Heart left ventricle (tissue), 16 donors: ENCODE results near the gene HLA-F. TPM values are rescaled to one million over a fixed set of nuclear protein-coding genes. Genes with fewer than 3 reads are reported as not detected.

Source experiments
- ATAC-seq, 4 donors: fragments of 200-7000 bp; cut with Tn5 transposase; one replicate each; pipeline ENCODE4 v1.9.1; 2020 to 2022; ENCODE audit warnings: moderate library complexity in 4 of 4, mild to moderate bottlenecking in 3 of 4, moderate number of reproducible peaks in 1 of 4
- DNase-seq, 5 donors: peaks; one replicate each; pipeline ENCODE4 v3.0.0-alpha.2; 2020
- H3K27ac ChIP-seq, 12 donors: fragments of 200-600 bp; sonication (generic) in 4 of 12; one replicate each; pipeline versions ENCODE4 v1.5.0 to v1.8.0; 2016 to 2022; ENCODE audit warnings: mild to moderate bottlenecking in 2 of 12
- H3K27me3 ChIP-seq, 9 donors: fragments of 200-600 bp; sonication (generic) in 2 of 9; one replicate each; pipeline versions ENCODE4 v1.5.1 to v1.8.0; 2016 to 2022; ENCODE audit warnings: mild to moderate bottlenecking in 3 of 9
- H3K36me3 ChIP-seq, 9 donors: fragments of 200-600 bp; sonication (generic) in 2 of 9; one replicate each; pipeline versions ENCODE4 v1.5.0 to v1.8.0; 2018 to 2022; ENCODE audit warnings: mild to moderate bottlenecking in 2 of 9
- H3K4me1 ChIP-seq, 12 donors: fragments of 200-600 bp; sonication (generic) in 4 of 12; one replicate each; pipeline versions ENCODE4 v1.5.0 to v1.8.0; 2016 to 2022; ENCODE audit warnings: mild to moderate bottlenecking in 3 of 12
- H3K4me3 ChIP-seq, 12 donors: fragments of 200-600 bp; sonication (generic) in 4 of 12; one replicate each; pipeline versions ENCODE4 v1.5.0 to v1.8.0; 2017 to 2022; ENCODE audit warnings: mild to moderate bottlenecking in 9 of 12, moderate library complexity in 4 of 12
- H3K9me3 ChIP-seq, 12 donors: fragments of 200-600 bp; sonication (generic) in 4 of 12; one replicate each; pipeline versions ENCODE4 v1.5.0 to v1.8.0; 2016 to 2022; ENCODE audit warnings: mild to moderate bottlenecking in 1 of 12
- CTCF ChIP-seq, 12 donors: fragments of 200-600 bp; sonication (generic) in 4 of 12; IDR thresholded peaks; one replicate each; pipeline versions ENCODE4 v1.5.0 to v1.8.0; 2018 to 2022; ENCODE audit warnings: antibody characterized with exemption in 12 of 12, mild to moderate bottlenecking in 5 of 12
- POLR2A ChIP-seq, 2 donors: fragments of 450-650 bp; IDR thresholded peaks; one replicate each; pipeline ENCODE4 v1.6.1; 2017; ENCODE audit warnings: antibody characterized with exemption in 2 of 2, mild to moderate bottlenecking in 2 of 2, moderate library complexity in 2 of 2
- whole genome bisulfite sequencing, 4 donors: extraction: QIAGEN DNeasy Blood & Tissue Kit in 2 of 4; methylation state at CpG; one replicate each; pipeline versions ENCODE4 v1.1.5 to v1.1.7; 2013 to 2018; 5-methylcytosine and 5-hydroxymethylcytosine counted together
- intact Hi-C, 10 donors: fragments of 100-400 bp; cut with DNase I; formaldehyde crosslinking; loops; one replicate each; pipeline versions ENCODE4 v1.11.1 to v1.14.2; 2022
- polyA plus RNA-seq, 2 donors: library from polyadenylated mRNA; stranded (reverse); fragments of 200-250 nt; gene quantifications; one replicate each; pipeline ENCODE4 v1.2.3, GENCODE V29; 2013
- total RNA-seq, 9 donors: library from RNA; depleted of rRNA in 2 of 9; stranded (reverse); fragments of >200 nt in 2 of 9; fragmentation: NEBNext Ultra II Directional in 3 of 9; extraction: Animal tissue kit (Norgen Biotek cat#: 25700) in 3 of 9; gene quantifications; one replicate each; pipeline versions ENCODE4 v1.1.0 to v1.2.4, GENCODE V29; 2016 to 2023
- donor health status: ischemic (EF 13 %, LVEDD 7.1; RV severe dilation, severe dysfunction).
- donor health status: healthy with polysubstance abuse.
- donor health status: DM: no; HTN: yes; CAD: no.
- donor health status: DM: no; HTN: no; CAD: no.
- donor health status: ischemic (EF 25% LVEDD 6.9; RV normal size, moderate dysfunction).
- donor health status: ischemic (EF 25% LVEDD 5.7; RV mildly dilated, moderate dysfunction).
- donor health status: healthy.
- donor health status: DM: yes; HTN: yes; CAD: no.
- donor health status: ischemic (EF 35%, LVEDD 5.7; RV mildly dilated, moderate dysfunction).
- donor health status: nonischemic (EF 11% LVEDD 7.7; RV severe dilation, severe dysfunction).
- donor health status: DM: yes; HTN: yes; CAD: no.
- donor health status: PGD.
- donor health status: ischemic (EF 29% LVEDD 5.4; RV normal size, mild dysfunction).
- donor health status: nonischemic (EF 23%, LVEDD 6.1; RV moderate dilation, normal function).

HLA-F gene
- total and polyA plus RNA-seq, 11 donors, result 23.1 to 228 (median 37.8) TPM

DNA sequence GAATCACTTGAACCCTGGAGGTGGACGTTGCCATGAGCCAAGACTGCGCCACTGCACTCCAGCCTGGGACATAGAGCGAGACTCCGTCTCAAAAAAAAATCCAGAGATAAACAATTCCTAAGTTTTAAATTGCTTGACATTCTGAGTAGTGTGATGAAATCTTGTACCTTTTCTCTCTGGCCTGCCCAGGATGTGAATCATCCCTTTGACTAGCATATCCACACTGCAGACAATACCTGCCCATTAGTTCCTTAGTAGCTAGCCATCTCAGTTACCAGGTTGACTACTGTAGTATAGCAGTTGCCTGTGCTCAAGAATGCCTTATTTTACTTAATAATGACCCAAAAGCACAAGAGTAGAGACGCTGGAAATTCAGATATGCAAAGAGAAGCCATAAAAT, 45.1 kb upstream of the HLA-F start:
- ATAC-seq, result no peak
- TF ChIP-seq CTCF (IDR thresholded peaks at IDR 0.05), result no peak
- TF ChIP-seq POLR2A (IDR thresholded peaks at IDR 0.05), result no peak
- WGBS, 4 donors, result 81 to 92% (median 90%) methylated on average over 5 of the region's 5 CpGs

DNA sequence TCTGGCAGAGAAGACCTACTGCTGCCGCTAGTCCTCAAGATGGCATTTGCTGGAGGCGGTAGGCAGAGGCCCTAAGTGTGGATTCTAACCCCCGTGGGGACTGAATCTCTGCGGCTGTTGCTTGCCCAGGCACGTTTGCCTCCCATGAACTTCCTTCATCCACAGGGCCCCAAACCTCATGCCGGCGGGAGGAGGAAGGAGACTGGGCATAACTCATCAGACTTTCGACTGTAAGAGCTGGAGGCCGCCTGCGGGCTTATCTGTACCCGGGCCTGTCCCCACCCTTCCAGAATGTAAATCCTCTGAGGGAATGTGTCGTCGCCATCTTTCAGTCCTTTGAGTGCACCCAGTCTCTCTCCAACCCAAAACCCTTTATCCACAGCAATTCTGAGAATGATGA, 43.3 kb upstream of the HLA-F start:
- TF ChIP-seq POLR2A (IDR thresholded peaks at IDR 0.05) (no peak), CTCF (IDR thresholded peaks at IDR 0.05) (no peak)
- Histone ChIP-seq H3K4me1 (peaks cover 0 to 7% (median 0%) of the 10 kb centered on the region in 12 donors), H3K27ac (peak overlapping the region in 2 of 12 donors; percentile 11 to 26), H3K9me3 (no peaks in the 10 kb centered on the region), H3K27me3 (peaks cover 0 to 8% (median 0%) of the 10 kb centered on the region in 9 donors), H3K36me3 (no peaks in the 10 kb centered on the region), H3K4me3 (peak overlapping the region in 2 of 12 donors; percentile 44 to 46)
- intact Hi-C loops, result no loop called here
- no peak for DNase-seq
- WGBS, 4 donors, result 67 to 75% (median 69%) methylated on average over 13 of the region's 13 CpGs
- ATAC-seq, result peak in 1 of 4 donors; percentile 27

More for the DNA sequence above, 45.1 kb upstream of the HLA-F start:
- H3K4me1 ChIP-seq, result peaks cover 0 to 7% (median 0%) of the 10 kb centered on the region in 12 donors
- H3K27me3 ChIP-seq, result peaks cover 0 to 8% (median 0%) of the 10 kb centered on the region in 9 donors
- intact Hi-C loops, result no loop called here
- no peaks in the 10 kb centered on the region for H3K36me3 ChIP-seq
- no peaks in the 10 kb centered on the region for H3K9me3 ChIP-seq
- DNase-seq, result no peak
- H3K27ac ChIP-seq, result no peak overlapping the region
- no peak overlapping the region for H3K4me3 ChIP-seq

- peaks cover 0 to 8% (median 0%) of the 10 kb centered on the region in 9 donors for H3K27me3 ChIP-seq
- no peaks in the 10 kb centered on the region for H3K36me3 ChIP-seq
- H3K4me3 ChIP-seq, result peak overlapping the region in 4 of 12 donors; percentile 37 to 51 (median 45)
- H3K4me1 ChIP-seq, result peaks cover 0 to 7% (median 0%) of the 10 kb centered on the region in 12 donors
- 75 to 92% (median 89%) methylated on average over 24 of the region's 24 CpGs for WGBS, 4 donors
- peak overlapping the region in 2 of 12 donors; percentile 11 to 26 for H3K27ac ChIP-seq
- TF ChIP-seq CTCF (IDR thresholded peaks at IDR 0.05) (no peak), POLR2A (IDR thresholded peaks at IDR 0.05) (no peak)
- ATAC-seq, result peak in 1 of 4 donors; percentile 28
- no peak for DNase-seq
- intact Hi-C loops, result no loop called here
- no peaks in the 10 kb centered on the region for H3K9me3 ChIP-seq
These were observed 42.8 kb upstream of the HLA-F start for GRCh38 chr6:29680416-29680815.

GRCh38 chr6:29680904-29681303, 42.3 kb upstream of the HLA-F start, which contains the start of gene ZFP57:
ZFP57 (minus strand) TSS chr6:29681152; CDS start chr6:29677003, 4,149 bp downstream.
- H3K9me3 ChIP-seq, result no peaks in the 10 kb centered on the region
- ATAC-seq (peak in 2 of 4 donors; percentile 8 to 47), DNase-seq (no peak)
- no peaks in the 10 kb centered on the region for H3K36me3 ChIP-seq
- H3K4me3 ChIP-seq, result peak within 1 kb of the TSS in 4 of 12 donors; percentile 37 to 51 (median 45)
- H3K27me3 ChIP-seq, result peaks cover 0 to 8% (median 0%) of the 10 kb centered on the region in 9 donors
- H3K27ac ChIP-seq, result peak within 1 kb of the TSS in 2 of 12 donors; percentile 11 to 26
- H3K4me1 ChIP-seq, result peaks cover 0 to 7% (median 0%) of the 10 kb centered on the region in 12 donors
- intact Hi-C loops, result no loop called here
- TF ChIP-seq CTCF (IDR thresholded peaks at IDR 0.05) (no peak), POLR2A (IDR thresholded peaks at IDR 0.05) (no peak)
- WGBS, 4 donors, result 65 to 94% (median 70%) methylated on average over 7 to 31 of the region's 31 CpGs
